ENCODE data around the gene USP48.

The USP48 gene

DNA sequence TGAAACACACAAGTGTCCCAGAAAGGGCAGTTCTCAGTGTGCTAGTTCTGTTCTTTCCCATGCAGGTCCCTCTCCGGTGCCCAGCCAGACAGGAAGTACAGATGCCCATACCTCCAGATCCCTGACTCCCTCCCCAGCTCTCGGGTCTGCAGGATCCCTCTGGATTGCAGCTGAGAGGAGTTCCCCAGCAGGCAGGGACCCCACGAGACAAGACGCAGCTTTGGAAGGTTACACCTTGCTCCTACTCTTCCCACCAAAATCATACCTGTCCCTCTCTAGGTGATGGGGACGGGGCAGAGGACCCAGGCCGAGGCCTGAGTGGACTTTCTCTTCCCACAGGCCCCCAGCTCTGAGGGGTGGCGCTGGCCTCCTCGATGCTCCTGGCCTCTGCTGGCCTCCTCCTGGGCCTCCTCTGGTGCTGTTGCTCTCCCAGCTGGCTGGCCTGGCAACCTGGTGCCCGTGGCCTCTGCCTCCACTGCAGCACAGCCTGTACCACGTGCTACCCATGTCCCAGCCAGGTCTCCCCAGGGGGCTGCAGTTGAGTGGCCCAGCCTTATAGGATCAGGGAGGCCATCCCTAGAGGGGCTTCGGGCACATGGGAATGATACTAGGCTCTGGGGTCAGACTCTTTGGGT, 38.6 kb upstream of the USP48 start:
- TF ChIP-seq, protein P1, sequence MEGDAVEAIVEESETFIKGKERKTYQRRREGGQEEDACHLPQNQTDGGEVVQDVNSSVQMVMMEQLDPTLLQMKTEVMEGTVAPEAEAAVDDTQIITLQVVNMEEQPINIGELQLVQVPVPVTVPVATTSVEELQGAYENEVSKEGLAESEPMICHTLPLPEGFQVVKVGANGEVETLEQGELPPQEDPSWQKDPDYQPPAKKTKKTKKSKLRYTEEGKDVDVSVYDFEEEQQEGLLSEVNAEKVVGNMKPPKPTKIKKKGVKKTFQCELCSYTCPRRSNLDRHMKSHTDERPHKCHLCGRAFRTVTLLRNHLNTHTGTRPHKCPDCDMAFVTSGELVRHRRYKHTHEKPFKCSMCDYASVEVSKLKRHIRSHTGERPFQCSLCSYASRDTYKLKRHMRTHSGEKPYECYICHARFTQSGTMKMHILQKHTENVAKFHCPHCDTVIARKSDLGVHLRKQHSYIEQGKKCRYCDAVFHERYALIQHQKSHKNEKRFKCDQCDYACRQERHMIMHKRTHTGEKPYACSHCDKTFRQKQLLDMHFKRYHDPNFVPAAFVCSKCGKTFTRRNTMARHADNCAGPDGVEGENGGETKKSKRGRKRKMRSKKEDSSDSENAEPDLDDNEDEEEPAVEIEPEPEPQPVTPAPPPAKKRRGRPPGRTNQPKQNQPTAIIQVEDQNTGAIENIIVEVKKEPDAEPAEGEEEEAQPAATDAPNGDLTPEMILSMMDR (IDR thresholded peaks at IDR 0.05; ENCODE audit: low read length, missing control alignments), result no peak
- H3K4me3 ChIP-seq (replicated peaks; ENCODE audit: low read depth, low read length), result no peak overlapping the region
- DNase-seq (ENCODE audit: low read depth), result no peak

DNA sequence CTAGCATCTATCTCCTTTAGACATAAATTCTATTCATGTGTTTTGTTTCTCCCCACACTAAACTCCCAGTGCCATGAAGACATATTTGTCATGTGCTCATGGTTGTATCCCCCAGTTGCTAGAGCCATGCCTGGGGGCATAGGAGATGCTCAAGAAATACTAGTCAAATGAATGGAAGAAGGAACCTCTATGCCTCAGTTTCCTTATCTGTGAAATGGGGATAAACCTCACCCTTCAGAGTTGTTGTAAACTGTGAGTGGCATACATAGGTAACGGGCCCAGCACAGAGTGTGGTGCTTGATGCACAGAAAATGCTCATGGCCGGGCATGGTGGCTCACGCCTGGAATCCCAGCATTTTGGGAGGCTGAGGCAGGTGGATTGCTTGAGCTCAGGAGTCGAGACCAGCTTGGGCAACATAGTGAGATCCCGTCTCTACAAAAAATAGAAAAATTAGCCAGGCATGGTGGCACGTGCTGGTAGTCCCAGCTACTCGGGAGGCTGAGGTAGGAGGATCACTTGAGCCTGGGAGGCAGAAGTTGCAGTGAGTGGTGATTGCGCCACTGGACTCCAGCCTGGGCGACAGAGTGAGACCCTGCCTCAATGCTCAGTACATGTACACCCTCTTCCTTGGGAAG, 37.8 kb upstream of the USP48 start:
- DNase-seq (ENCODE audit: low read depth), result no peak
- TF ChIP-seq, protein P1 (IDR thresholded peaks at IDR 0.05; ENCODE audit: low read length, missing control alignments), result no peak
- no peak overlapping the region for H3K4me3 ChIP-seq (replicated peaks; ENCODE audit: low read depth, low read length)

DNA sequence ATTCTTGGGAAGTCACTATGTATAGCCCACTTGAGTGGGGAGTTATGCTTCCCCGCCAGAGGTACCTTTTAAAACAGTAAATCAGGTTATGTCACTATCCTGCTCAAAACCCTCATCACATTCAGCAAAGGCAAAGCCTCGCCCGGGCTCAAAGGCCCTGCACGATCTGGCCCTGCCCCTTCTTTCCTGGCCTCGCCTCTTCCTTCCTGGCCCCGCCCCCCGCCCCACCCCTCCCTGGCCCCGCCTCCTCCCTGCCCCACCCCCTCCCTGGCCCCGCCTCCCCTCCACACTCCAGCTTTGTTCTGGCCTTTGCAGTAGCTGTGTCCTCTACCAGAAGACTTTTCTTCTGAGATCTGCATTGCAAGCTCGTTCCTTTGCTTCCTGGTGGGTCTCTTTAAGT, 35.7 kb upstream of the USP48 start:
- peak; percentile 41 for DNase-seq (ENCODE audit: low read depth)
- TF ChIP-seq, protein P1 (IDR thresholded peaks at IDR 0.05; ENCODE audit: low read length, missing control alignments), result no peak
- no peak overlapping the region for H3K4me3 ChIP-seq (replicated peaks; ENCODE audit: low read depth, low read length)

DNA sequence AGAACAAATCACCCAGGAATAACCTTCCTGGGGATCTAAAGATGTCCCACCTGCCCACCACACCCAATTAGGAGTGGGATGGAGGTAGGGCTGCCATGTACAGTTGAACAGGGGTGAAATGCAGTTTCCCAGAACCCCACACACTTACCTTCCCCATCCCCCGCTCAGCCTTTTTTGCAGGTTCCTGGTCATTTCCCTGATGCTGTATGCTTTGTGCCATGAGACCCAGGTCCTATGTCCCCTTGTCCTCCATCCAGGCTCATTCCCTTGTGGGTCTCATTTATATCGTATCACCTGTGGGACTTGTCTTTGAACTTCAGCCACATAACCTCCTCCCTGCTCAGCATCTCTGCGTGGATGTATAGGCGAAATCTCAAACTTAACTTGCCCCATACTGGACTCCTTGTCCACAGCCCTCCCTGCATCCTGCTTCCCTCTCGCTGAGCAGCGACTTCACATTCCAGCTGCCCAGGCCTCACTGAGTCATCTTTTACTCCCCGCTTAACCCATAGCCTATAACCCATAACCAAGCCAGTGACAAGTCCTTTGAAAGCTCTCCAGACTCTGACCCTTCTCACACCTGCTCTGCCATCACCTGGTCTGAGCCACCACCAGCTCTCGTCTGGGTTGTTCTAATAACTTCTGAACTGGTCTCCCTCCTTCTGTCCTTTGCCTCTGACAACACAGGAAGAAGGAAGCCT, 33.8 kb upstream of the USP48 start:
- peak; percentile 63 for DNase-seq (ENCODE audit: low read depth)
- no peak overlapping the region for H3K4me3 ChIP-seq (replicated peaks; ENCODE audit: low read depth, low read length)
- TF ChIP-seq, protein P1 (IDR thresholded peaks at IDR 0.05; ENCODE audit: low read length, missing control alignments), result no peak

DNA sequence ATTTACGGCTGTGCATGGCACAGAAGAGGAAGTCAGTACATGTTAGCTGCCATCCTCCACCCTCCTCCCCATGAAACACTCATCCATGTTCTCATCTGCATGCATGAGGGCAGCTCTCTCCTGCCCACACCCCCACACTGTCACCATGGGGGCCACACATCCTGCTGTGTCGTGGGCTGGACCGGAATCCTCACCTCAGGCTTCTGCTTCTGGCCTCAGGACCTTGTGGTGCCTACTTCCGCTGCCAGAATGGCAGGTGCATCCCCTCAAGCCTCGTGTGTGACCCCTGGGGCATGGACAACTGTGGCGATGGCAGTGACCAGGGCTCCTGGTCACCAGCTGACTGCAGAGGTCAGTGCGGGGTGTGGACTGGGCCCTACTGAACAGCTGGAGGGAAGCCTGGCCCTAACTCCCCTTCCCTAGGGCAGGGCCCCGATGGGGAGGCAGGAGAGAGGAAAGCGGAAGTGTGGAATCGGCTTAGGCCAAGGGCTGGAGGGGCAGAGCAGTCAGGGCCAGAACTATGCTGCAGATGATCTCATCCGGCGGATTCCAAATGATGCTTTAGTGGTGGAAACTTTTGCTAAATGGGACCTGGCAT, 32.9 kb upstream of the USP48 start:
- DNase-seq (ENCODE audit: low read depth), result no peak
- no peak overlapping the region for H3K4me3 ChIP-seq (replicated peaks; ENCODE audit: low read depth, low read length)
- TF ChIP-seq, protein P1 (IDR thresholded peaks at IDR 0.05; ENCODE audit: low read length, missing control alignments), result no peak

DNA sequence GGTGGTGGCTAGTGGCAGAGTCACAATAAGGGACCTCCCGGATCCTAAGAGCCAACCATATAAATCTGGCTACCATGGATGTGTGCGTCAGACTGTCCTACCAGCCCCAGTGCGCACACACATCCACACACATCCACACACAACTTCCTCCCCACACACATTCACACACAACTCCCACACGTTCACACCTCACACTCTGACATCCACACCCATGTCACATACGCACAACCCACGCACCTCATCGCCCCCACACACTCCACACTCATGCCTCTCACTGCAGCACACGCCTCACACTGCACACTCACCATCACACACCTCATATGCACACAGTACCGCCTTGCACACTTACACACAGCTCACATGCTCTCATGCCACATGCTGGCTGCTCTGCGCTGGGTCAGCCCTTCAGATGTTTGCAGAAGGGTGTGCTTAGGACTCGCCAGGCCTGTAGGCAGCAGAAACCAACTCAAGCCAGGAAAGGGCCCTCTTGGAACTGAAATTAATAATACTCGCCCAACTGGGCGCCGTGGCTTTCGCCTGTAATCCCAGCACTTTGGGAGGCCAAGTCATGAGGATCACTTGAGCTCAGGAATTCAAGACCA, 32.1 kb upstream of the USP48 start:
- TF ChIP-seq, protein P1 (IDR thresholded peaks at IDR 0.05; ENCODE audit: low read length, missing control alignments), result no peak
- DNase-seq (ENCODE audit: low read depth), result no peak
- H3K4me3 ChIP-seq (replicated peaks; ENCODE audit: low read depth, low read length), result no peak overlapping the region

Data from fibroblast of pulmonary artery (primary cell).